GM12878 (cell line): ENCODE measurements around the gene RASAL1. TPM values are rescaled to one million over a fixed set of nuclear protein-coding genes. Genes with fewer than 3 reads are reported as not detected.
A peak's percentile ranks its signal among the peaks of the same experiment; 100 is the strongest.

ENCODE experiments used
- BCL11A ChIP-seq: IDR thresholded peaks from 2 replicates; pipeline ENCODE4 v1.6.1; 2011; ENCODE audit warnings: low read depth, low read length
- BCL3 ChIP-seq: IDR thresholded peaks from 2 replicates; pipeline ENCODE4 v1.6.1; 2011; ENCODE audit warnings: borderline replicate concordance, low read depth, mild to moderate bottlenecking, moderate library complexity, low read length; ENCODE audit not compliant: insufficient read depth, poor library complexity, severe bottlenecking
- BRCA1 ChIP-seq: IDR thresholded peaks from 2 replicates; pipeline ENCODE4 v1.6.1; 2011; ENCODE audit warnings: low read depth, low read length, improper control_type of control experiment
- FOS ChIP-seq: IDR thresholded peaks from 3 replicates; pipeline ENCODE4 v1.6.1; 2011; ENCODE audit warnings: borderline replicate concordance; ENCODE audit not compliant: insufficient read length; ENCODE audit errors: extremely low read depth
- IKZF1 ChIP-seq: fragments of 450-650 bp; conservative IDR thresholded peaks from 2 replicates; pipeline ENCODE4 v1.6.1; 2017; ENCODE audit warnings: antibody characterized with exemption, mild to moderate bottlenecking
- MEF2B ChIP-seq: fragments of 450-650 bp; IDR thresholded peaks from 2 replicates; pipeline ENCODE4 v1.6.1; 2018; ENCODE audit warnings: mild to moderate bottlenecking, moderate library complexity; ENCODE audit not compliant: partially characterized antibody, poor library complexity, severe bottlenecking
- NBN ChIP-seq: fragments of 450-650 bp; IDR thresholded peaks from 2 replicates; pipeline ENCODE4 v1.6.1; 2016
- NR2C2 ChIP-seq: IDR thresholded peaks from 2 replicates; pipeline ENCODE4 v1.6.1; 2011; ENCODE audit warnings: borderline replicate concordance, low read depth; ENCODE audit not compliant: control insufficient read depth, insufficient read length
- POLR2A ChIP-seq: IDR thresholded peaks from 2 replicates; pipeline ENCODE4 v1.6.1; 2011; ENCODE audit warnings: low read depth, mild to moderate bottlenecking, low read length
- RCOR1 ChIP-seq: conservative IDR thresholded peaks from 2 replicates; pipeline ENCODE4 v1.6.1; 2012; ENCODE audit warnings: low read depth, low read length, improper control_type of control experiment
- RFX5 ChIP-seq: IDR thresholded peaks from 2 replicates; pipeline ENCODE4 v1.6.1; 2011; ENCODE audit warnings: low read depth, low read length, improper control_type of control experiment
- SMAD1 ChIP-seq: fragments of 450-650 bp; IDR thresholded peaks from 2 replicates; pipeline ENCODE4 v1.6.1; 2018; ENCODE audit warnings: mild to moderate bottlenecking, low read depth; ENCODE audit not compliant: partially characterized antibody
- SPI1 ChIP-seq: IDR thresholded peaks from 2 replicates; pipeline ENCODE4 v1.6.1; 2011; ENCODE audit warnings: low read depth, mild to moderate bottlenecking, low read length, moderate library complexity, borderline replicate concordance; ENCODE audit not compliant: insufficient read depth
- SREBF1 ChIP-seq: IDR thresholded peaks from 2 replicates; pipeline ENCODE4 v1.6.1; 2012; ENCODE audit warnings: mild to moderate bottlenecking, low read length
- TCF7 ChIP-seq: IDR thresholded peaks from 2 replicates; pipeline ENCODE4 v1.6.1; 2014; ENCODE audit warnings: antibody characterized with exemption, borderline replicate concordance
- ZNF622 ChIP-seq: fragments of 450-650 bp; IDR thresholded peaks from 2 replicates; pipeline ENCODE4 v1.6.1; 2017; ENCODE audit warnings: mild to moderate bottlenecking, inconsistent platforms
- polyA plus RNA-seq, 11 experiments: library from polyadenylated mRNA; depleted of rRNA in 4 of 11; unstranded in 6 of 11; stranded (reverse) in 5 of 11; fragments of >200 nt; fragmentation: Nextera tagmentation in 4 of 11; fragmentation: Illumina TruSeq in 1 of 11; extraction: Ambion mirVana in 4 of 11; extraction: Trizol in 1 of 11; gene quantifications; 1 replicate in 1 of 11; 2 replicates in 10 of 11; pipeline versions ENCODE4 v1.2.1 to v1.2.3, GENCODE V29; 2011 to 2016; ENCODE audit warnings: inconsistent platforms in 2 of 11, missing spikeins in 2 of 11, low read depth in 1 of 11
- total RNA-seq, 4 experiments: library from RNA; depleted of rRNA in 3 of 4; stranded (reverse); fragments of >200 nt in 3 of 4; fragmentation: Illumina TruSeq in 1 of 4; extraction: Trizol in 1 of 4; gene quantifications; 2 replicates each; pipeline versions ENCODE4 v1.2.1 to v1.2.3, GENCODE V29; 2013 to 2021
- TF ChIP-seq, protein P1 (sequence below): fragments of 450-650 bp; IDR thresholded peaks from 2 replicates; pipeline ENCODE4 v1.6.1; 2017; ENCODE audit warnings: mild to moderate bottlenecking, low read depth, inconsistent platforms; ENCODE audit not compliant: poor library complexity, severe bottlenecking
- TF ChIP-seq, protein P2 (sequence below): fragments of 450-650 bp; IDR thresholded peaks from 2 replicates; pipeline ENCODE4 v1.6.1; 2017; ENCODE audit warnings: mild to moderate bottlenecking
- TF ChIP-seq, protein P3 (sequence below): fragments of 450-650 bp; IDR thresholded peaks from 2 replicates; pipeline ENCODE4 v1.6.1; 2017; ENCODE audit warnings: antibody characterized with exemption, mild to moderate bottlenecking, moderate library complexity

The RASAL1 gene
- total and polyA plus RNA-seq, 10 of the 15 experiments (the other 5 are each of a cell fraction or from before 2014, with no cell fraction given): 0.12 to 1.0 (median 0.52) TPM; not detected in 6

DNA sequence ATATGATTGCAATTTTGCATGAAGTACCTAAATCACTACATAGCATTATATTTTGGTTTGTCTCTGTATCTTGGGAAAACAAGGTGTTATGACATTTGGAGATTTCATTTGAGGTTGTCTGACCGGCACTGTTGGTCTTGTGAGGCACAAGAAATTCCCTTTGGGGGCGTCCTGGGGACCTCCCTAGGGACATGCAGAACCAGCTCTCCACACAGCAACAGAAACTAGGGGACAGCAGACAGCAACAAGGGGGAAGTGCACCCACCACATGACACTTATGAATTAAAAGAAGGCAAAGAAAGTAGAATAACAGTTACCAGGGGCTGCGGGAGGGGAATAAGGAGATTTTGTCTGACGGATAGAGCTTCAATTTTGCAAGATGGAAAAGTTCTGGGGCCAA, 35.4 kb upstream of the RASAL1 start (continued):
- TF ChIP-seq, protein P1, sequence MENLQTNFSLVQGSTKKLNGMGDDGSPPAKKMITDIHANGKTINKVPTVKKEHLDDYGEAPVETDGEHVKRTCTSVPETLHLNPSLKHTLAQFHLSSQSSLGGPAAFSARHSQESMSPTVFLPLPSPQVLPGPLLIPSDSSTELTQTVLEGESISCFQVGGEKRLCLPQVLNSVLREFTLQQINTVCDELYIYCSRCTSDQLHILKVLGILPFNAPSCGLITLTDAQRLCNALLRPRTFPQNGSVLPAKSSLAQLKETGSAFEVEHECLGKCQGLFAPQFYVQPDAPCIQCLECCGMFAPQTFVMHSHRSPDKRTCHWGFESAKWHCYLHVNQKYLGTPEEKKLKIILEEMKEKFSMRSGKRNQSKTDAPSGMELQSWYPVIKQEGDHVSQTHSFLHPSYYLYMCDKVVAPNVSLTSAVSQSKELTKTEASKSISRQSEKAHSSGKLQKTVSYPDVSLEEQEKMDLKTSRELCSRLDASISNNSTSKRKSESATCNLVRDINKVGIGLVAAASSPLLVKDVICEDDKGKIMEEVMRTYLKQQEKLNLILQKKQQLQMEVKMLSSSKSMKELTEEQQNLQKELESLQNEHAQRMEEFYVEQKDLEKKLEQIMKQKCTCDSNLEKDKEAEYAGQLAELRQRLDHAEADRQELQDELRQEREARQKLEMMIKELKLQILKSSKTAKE: peak; percentile 68
- TF ChIP-seq ZNF622: no peak
- TF ChIP-seq MEF2B: peak; percentile 97
- TF ChIP-seq SPI1: peak; percentile 53; the same call in 1 of the 2 replicates
- TF ChIP-seq, protein P2, sequence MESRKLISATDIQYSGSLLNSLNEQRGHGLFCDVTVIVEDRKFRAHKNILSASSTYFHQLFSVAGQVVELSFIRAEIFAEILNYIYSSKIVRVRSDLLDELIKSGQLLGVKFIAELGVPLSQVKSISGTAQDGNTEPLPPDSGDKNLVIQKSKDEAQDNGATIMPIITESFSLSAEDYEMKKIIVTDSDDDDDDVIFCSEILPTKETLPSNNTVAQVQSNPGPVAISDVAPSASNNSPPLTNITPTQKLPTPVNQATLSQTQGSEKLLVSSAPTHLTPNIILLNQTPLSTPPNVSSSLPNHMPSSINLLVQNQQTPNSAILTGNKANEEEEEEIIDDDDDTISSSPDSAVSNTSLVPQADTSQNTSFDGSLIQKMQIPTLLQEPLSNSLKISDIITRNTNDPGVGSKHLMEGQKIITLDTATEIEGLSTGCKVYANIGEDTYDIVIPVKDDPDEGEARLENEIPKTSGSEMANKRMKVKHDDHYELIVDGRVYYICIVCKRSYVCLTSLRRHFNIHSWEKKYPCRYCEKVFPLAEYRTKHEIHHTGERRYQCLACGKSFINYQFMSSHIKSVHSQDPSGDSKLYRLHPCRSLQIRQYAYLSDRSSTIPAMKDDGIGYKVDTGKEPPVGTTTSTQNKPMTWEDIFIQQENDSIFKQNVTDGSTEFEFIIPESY: no peak
- no peak for TF ChIP-seq TCF7
- 0 out of 2 replicates have a peak, but pooled peaks have one; percentile 29 for TF ChIP-seq NBN
- no peak for TF ChIP-seq FOS
- TF ChIP-seq NR2C2: no peak
- no peak for TF ChIP-seq SMAD1
- no peak for TF ChIP-seq BRCA1
- no peak for TF ChIP-seq RCOR1
- TF ChIP-seq, protein P3, sequence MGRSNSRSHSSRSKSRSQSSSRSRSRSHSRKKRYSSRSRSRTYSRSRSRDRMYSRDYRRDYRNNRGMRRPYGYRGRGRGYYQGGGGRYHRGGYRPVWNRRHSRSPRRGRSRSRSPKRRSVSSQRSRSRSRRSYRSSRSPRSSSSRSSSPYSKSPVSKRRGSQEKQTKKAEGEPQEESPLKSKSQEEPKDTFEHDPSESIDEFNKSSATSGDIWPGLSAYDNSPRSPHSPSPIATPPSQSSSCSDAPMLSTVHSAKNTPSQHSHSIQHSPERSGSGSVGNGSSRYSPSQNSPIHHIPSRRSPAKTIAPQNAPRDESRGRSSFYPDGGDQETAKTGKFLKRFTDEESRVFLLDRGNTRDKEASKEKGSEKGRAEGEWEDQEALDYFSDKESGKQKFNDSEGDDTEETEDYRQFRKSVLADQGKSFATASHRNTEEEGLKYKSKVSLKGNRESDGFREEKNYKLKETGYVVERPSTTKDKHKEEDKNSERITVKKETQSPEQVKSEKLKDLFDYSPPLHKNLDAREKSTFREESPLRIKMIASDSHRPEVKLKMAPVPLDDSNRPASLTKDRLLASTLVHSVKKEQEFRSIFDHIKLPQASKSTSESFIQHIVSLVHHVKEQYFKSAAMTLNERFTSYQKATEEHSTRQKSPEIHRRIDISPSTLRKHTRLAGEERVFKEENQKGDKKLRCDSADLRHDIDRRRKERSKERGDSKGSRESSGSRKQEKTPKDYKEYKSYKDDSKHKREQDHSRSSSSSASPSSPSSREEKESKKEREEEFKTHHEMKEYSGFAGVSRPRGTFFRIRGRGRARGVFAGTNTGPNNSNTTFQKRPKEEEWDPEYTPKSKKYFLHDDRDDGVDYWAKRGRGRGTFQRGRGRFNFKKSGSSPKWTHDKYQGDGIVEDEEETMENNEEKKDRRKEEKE: no peak
- TF ChIP-seq BCL3: no peak
- no peak for TF ChIP-seq RFX5
- TF ChIP-seq SREBF1: no peak
- TF ChIP-seq POLR2A: no peak
- TF ChIP-seq IKZF1: no peak
- no peak for TF ChIP-seq BCL11A
